CD4-positive, alpha-beta T cell treated with Interleukin-4 for 4 hours (primary cell): ENCODE data around the gene GYG2.
A peak's percentile ranks its signal among the peaks of the same experiment; 100 is the strongest.
"Not testable (repeated sequence)": the region's sequence is repeated elsewhere in the genome, so short reads cannot be mapped to it uniquely, and the experiment has no call there.

ENCODE experiments used
- DNase-seq: peaks from one replicate; pipeline ENCODE4 v3.0.0-alpha.2; 2020

GYG2 gene

GRCh38 chrX:2910109-2910508 is 81.4 kb downstream of the GYG2 start:
- no peak for DNase-seq

GRCh38 chrX:2913118-2913517 is 84.4 kb downstream of the GYG2 start:
- no peak for DNase-seq

DNA sequence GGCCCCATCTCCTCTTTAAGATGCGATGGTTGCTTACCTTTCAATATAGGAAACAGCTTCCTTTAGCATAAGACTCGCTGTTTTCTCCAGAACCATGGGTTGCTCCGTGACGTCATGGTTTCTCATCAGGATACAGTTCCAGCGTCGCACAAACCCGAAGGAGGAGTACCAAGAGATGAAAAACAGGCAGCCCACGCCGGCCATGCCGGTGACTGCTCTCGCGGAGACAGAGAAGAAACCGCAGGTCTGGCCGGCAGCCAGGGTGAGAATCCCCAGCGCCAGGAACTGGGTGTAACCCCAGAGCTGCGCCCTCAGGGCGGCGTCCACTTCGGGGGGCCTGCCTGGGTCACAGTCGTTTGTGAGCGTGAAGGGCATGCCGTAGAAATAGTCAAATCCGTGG is 89.0 kb downstream of the GYG2 start:
- no peak for DNase-seq

- no peak for DNase-seq
Measured at GRCh38 chrX:2921193-2921592, 92.5 kb downstream of the GYG2 start.

DNA sequence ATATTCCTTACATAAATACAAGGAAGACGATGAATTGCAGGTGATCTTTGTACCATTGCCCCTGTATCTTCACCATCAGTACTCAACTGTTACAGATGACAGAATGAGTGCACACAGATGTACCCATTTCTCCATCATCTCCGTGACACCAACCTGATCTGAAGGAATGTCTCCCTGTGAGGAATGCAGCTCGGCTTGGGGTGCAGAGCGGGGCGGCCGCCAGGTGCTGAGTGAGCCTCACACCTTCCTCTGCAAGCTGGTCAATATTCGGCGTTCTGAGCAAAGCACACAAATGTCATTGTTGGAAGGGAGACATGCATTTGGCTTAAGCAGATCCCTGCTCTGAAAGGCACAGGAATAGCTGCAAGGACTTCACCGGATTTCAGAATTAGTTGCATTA is 93.0 kb downstream of the GYG2 start:
- DNase-seq = no peak

DNA sequence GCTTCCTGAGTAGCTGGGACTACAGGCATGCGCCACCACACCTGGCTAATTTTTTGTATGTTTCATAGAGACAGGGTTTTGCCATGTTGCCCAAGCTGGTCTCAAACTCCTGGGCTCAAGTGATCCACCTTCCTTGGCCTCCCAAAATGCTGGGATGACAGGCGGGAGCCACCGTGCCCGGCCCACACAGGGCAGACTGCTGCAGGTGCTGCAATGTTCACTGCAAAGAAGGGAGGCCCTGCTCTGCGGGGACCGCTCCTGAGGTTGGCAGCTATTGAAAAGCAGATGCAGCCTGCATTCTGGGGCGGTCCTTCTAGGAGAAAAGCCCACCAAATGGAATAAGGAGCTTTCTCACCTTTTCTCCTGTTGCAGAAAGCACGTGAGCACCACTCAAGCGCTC is 95.4 kb downstream of the GYG2 start:
- DNase-seq = no peak

DNA sequence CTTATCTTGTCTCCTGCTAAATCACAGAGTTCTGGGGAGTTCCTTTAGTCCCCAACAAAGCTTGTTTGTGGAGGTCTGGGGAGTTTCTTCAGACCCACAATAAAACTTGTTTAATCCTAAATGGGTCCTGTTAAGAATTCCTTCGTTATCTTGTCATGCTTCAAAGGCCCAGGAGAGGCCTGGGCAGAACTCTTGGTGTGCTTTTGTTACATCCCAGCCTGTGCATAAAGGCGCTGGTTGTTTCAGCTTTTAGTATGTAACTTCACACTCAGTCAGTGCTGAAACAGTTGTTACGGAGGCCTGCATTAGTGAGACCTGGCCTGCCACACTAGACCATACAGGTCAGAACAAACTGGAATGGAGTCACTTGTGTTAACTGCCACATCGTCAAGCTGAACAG is 97.5 kb downstream of the GYG2 start:
- DNase-seq = not testable (repeated sequence)

GRCh38 chrX:2926664-2927275 is 98.0 kb downstream of the GYG2 start:
- no peak for DNase-seq

DNA sequence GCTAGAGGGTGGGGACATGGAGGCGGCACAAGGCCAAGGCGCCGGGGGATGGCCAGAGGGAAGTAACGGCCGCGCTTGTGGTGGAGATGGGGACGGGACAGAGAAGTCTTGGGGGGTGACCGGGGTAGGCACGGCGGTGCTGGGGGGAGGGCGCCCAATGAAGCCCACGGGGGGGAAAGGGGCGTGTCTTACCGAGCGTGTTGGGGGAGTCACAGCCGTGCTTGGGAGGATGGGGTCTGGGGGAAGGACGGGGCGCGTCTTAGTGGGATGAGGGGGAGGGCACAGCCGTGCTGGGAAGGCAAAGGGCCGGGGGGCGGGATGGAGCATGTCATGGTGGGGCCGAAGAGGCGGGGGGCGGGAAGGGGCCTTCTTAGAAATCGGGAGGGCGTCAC is 99.5 kb downstream of the GYG2 start:
- DNase-seq = no peak

- DNase-seq = peak; percentile 42
Measured at GRCh38 chrX:2928583-2929434, 100.1 kb downstream of the GYG2 start, which contains the start of gene ARSD. TSS of gene ARSD (minus strand) at chrX:2929339. CDS start at chrX:2929275, 64 bp downstream.

DNA sequence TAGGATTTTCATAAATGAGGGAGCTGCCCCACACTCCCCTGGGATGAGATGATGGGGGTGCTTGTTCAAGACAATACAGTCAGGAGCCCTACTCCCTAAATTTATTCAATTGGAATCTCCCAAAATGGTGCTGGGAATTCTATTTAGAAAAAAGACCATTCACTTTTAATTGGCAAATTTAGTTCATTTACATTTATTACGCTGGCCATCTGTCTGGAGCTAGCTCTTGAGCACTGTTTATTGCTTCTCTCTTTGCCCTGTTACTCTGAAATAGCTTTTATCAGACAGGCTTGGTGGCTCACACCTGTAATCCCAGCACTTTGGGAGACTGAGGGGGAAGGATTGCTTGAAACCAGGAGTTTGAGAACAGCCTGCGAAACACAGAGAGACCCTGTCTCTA is 102.4 kb downstream of the GYG2 start:
- DNase-seq = no peak

DNA sequence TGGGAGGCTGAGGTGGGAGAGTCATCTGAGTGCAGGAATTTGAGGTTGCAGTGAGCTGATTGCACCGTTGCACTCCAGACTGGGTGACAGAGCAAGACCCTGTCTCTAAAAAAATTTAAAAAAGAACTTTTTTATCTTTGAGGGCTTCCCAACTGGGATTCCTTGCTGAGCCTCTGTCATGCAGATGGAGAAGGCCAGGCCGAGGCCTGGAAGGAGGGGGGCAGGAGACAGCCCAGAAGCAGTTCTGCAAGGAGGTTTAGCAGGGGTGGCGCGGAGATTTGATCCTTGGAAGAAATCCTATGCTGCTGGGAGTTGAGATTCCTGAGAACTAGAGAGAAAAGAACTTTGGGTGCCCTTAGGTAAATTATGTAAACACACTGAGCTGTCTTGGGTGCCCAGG is 102.9 kb downstream of the GYG2 start:
- DNase-seq = no peak
